Measurements from ENCODE around the gene BARHL2.

BARHL2 gene

GRCh38 chr1:90707363-90707710 is 9.8 kb downstream of the BARHL2 start:
- POLR2A ChIA-PET = interaction anchor here (0.7 kb wide), 1 partner anchor 104 kb away, joined by 3 read pairs; no protein-coding TSS in a partner anchor
- no peak for TF ChIP-seq SUZ12 (IDR thresholded peaks at IDR 0.05)
- TF ChIP-seq FOXM1 (IDR thresholded peaks at IDR 0.05; ENCODE audit: borderline replicate concordance) = no peak
- TF ChIP-seq ELF4 (IDR thresholded peaks at IDR 0.05) = no peak
- TF ChIP-seq CTBP1 (IDR thresholded peaks at IDR 0.05; ENCODE audit: borderline replicate concordance) = no peak
- no peak for TF ChIP-seq PKNOX1 (IDR thresholded peaks at IDR 0.05)
- no peak for TF ChIP-seq FOXK2 (IDR thresholded peaks at IDR 0.05)
- TF ChIP-seq SP1 (IDR thresholded peaks at IDR 0.05) = no peak
- no peak for TF ChIP-seq ZNF384 (IDR thresholded peaks at IDR 0.05)
- TF ChIP-seq BHLHE40 (IDR thresholded peaks at IDR 0.05; ENCODE audit: borderline replicate concordance) = no peak
- no peak for TF ChIP-seq TARDBP (IDR thresholded peaks at IDR 0.05)
- TF ChIP-seq NFRKB (IDR thresholded peaks at IDR 0.05) = no peak
- TF ChIP-seq L3MBTL2 (conservative IDR thresholded peaks at IDR 0.05) = no peak
- TF ChIP-seq LEF1 (IDR thresholded peaks at IDR 0.05; ENCODE audit: borderline replicate concordance) = no peak
- no peak for TF ChIP-seq FOXA1 (IDR thresholded peaks at IDR 0.05)
- no peak for TF ChIP-seq HDGF (IDR thresholded peaks at IDR 0.05; ENCODE audit: borderline replicate concordance)
- CTCF ChIA-PET = interaction anchor here (2.0 kb wide), 1 partner anchor 14 kb away, joined by 9 read pairs; no protein-coding TSS in a partner anchor
- DNase-seq (ENCODE audit: extremely low spot score) = peak; percentile 75

- DNase-seq (ENCODE audit: extremely low spot score) = peak; percentile 72
- ChIA-PET CTCF (interaction anchor here (1.5 to 2.0 kb wide), 2 partner anchors 15 kb away, joined by 4 to 9 read pairs; no protein-coding TSS in a partner anchor), POLR2A (interaction anchor here (0.7 kb wide), 1 partner anchor 103 kb away, joined by 3 read pairs; no protein-coding TSS in a partner anchor)
- no peak for TF ChIP-seq ELF4 (IDR thresholded peaks at IDR 0.05)
- no peak for TF ChIP-seq ZNF384 (IDR thresholded peaks at IDR 0.05)
- TF ChIP-seq SUZ12 (IDR thresholded peaks at IDR 0.05) = no peak
- TF ChIP-seq PKNOX1 (IDR thresholded peaks at IDR 0.05) = peak; percentile 85
- peak; percentile 39; the same call in 1 of the 2 replicates for TF ChIP-seq L3MBTL2 (conservative IDR thresholded peaks at IDR 0.05)
These were observed 10.4 kb downstream of the BARHL2 start for GRCh38 chr1:90706437-90707362.

GRCh38 chr1:90705956-90706355 is 11.1 kb downstream of the BARHL2 start:
- ChIA-PET POLR2A (no interaction called here), CTCF (interaction anchor here (1.5 kb wide), 1 partner anchor 15 kb away, joined by 4 read pairs; no protein-coding TSS in a partner anchor)
- no peak for TF ChIP-seq LEF1 (IDR thresholded peaks at IDR 0.05; ENCODE audit: borderline replicate concordance)
- no peak for TF ChIP-seq NFRKB (IDR thresholded peaks at IDR 0.05)
- no peak for TF ChIP-seq ZNF384 (IDR thresholded peaks at IDR 0.05)
- TF ChIP-seq BHLHE40 (IDR thresholded peaks at IDR 0.05; ENCODE audit: borderline replicate concordance) = no peak
- TF ChIP-seq SUZ12 (IDR thresholded peaks at IDR 0.05) = no peak
- TF ChIP-seq SP1 (IDR thresholded peaks at IDR 0.05) = no peak
- TF ChIP-seq FOXM1 (IDR thresholded peaks at IDR 0.05; ENCODE audit: borderline replicate concordance) = no peak
- TF ChIP-seq CTBP1 (IDR thresholded peaks at IDR 0.05; ENCODE audit: borderline replicate concordance) = no peak
- TF ChIP-seq TARDBP (IDR thresholded peaks at IDR 0.05) = no peak
- no peak for DNase-seq (ENCODE audit: extremely low spot score)

GRCh38 chr1:90704817-90705216 is 12.3 kb downstream of the BARHL2 start:
- DNase-seq (ENCODE audit: extremely low spot score) = no peak
- ChIA-PET CTCF (no interaction called here), POLR2A (no interaction called here)
- TF ChIP-seq SP1 (IDR thresholded peaks at IDR 0.05) = no peak

- ChIA-PET CTCF (no interaction called here), POLR2A (no interaction called here)
- no peak for TF ChIP-seq TARDBP (IDR thresholded peaks at IDR 0.05)
- TF ChIP-seq FOXA1 (IDR thresholded peaks at IDR 0.05) = no peak
- no peak for TF ChIP-seq L3MBTL2 (conservative IDR thresholded peaks at IDR 0.05)
- no peak for TF ChIP-seq ZNF384 (IDR thresholded peaks at IDR 0.05)
- TF ChIP-seq ARNT (IDR thresholded peaks at IDR 0.05) = no peak
- no peak for TF ChIP-seq SP1 (IDR thresholded peaks at IDR 0.05)
- TF ChIP-seq CTBP1 (IDR thresholded peaks at IDR 0.05; ENCODE audit: borderline replicate concordance) = no peak
- TF ChIP-seq BHLHE40 (IDR thresholded peaks at IDR 0.05; ENCODE audit: borderline replicate concordance) = no peak
- no peak for TF ChIP-seq PKNOX1 (IDR thresholded peaks at IDR 0.05)
- TF ChIP-seq FOXM1 (IDR thresholded peaks at IDR 0.05; ENCODE audit: borderline replicate concordance) = no peak
- no peak for TF ChIP-seq NFRKB (IDR thresholded peaks at IDR 0.05)
- no peak for TF ChIP-seq SUZ12 (IDR thresholded peaks at IDR 0.05)
- TF ChIP-seq ELF4 (IDR thresholded peaks at IDR 0.05) = no peak
- TF ChIP-seq FOXK2 (IDR thresholded peaks at IDR 0.05) = no peak
- TF ChIP-seq LEF1 (IDR thresholded peaks at IDR 0.05; ENCODE audit: borderline replicate concordance) = no peak
- TF ChIP-seq HDGF (IDR thresholded peaks at IDR 0.05; ENCODE audit: borderline replicate concordance) = no peak
- DNase-seq (ENCODE audit: extremely low spot score) = no peak
These were observed 22.3 kb downstream of the BARHL2 start for GRCh38 chr1:90694846-90695245.

- no peak for TF ChIP-seq L3MBTL2 (conservative IDR thresholded peaks at IDR 0.05)
- TF ChIP-seq FOXA1 (IDR thresholded peaks at IDR 0.05) = no peak
- no peak for TF ChIP-seq ELF4 (IDR thresholded peaks at IDR 0.05)
- no peak for TF ChIP-seq ARNT (IDR thresholded peaks at IDR 0.05)
- no peak for TF ChIP-seq FOXK2 (IDR thresholded peaks at IDR 0.05)
- no peak for TF ChIP-seq SP1 (IDR thresholded peaks at IDR 0.05)
- TF ChIP-seq NFRKB (IDR thresholded peaks at IDR 0.05) = no peak
- no peak for TF ChIP-seq TARDBP (IDR thresholded peaks at IDR 0.05)
- TF ChIP-seq PKNOX1 (IDR thresholded peaks at IDR 0.05) = no peak
- TF ChIP-seq BHLHE40 (IDR thresholded peaks at IDR 0.05; ENCODE audit: borderline replicate concordance) = no peak
- TF ChIP-seq SUZ12 (IDR thresholded peaks at IDR 0.05) = no peak
- no peak for TF ChIP-seq LEF1 (IDR thresholded peaks at IDR 0.05; ENCODE audit: borderline replicate concordance)
- no peak for TF ChIP-seq HDGF (IDR thresholded peaks at IDR 0.05; ENCODE audit: borderline replicate concordance)
- no peak for TF ChIP-seq FOXM1 (IDR thresholded peaks at IDR 0.05; ENCODE audit: borderline replicate concordance)
- no peak for TF ChIP-seq ZNF384 (IDR thresholded peaks at IDR 0.05)
- no peak for TF ChIP-seq CTBP1 (IDR thresholded peaks at IDR 0.05; ENCODE audit: borderline replicate concordance)
- no peak for DNase-seq (ENCODE audit: extremely low spot score)
- ChIA-PET CTCF (no interaction called here), POLR2A (no interaction called here)
These were observed 29.4 kb downstream of the BARHL2 start for GRCh38 chr1:90687747-90688146.
